Renal pelvis (tissue), 12 donors: ENCODE data around the gene ME3. TPM values are rescaled to one million over a fixed set of nuclear protein-coding genes. Genes with fewer than 3 reads are reported as not detected.

Source experiments
- DNase-seq: peaks from one replicate; pipeline ENCODE4 v3.0.0-alpha.2; 2013
- long read RNA-seq, 16 experiments: transcript quantifications; one replicate each; lab custom pipeline, GENCODE V29; 2026
- polyA plus RNA-seq, 3 donors: library from polyadenylated mRNA; unstranded; fragments of 120-200 nt; gene quantifications; one replicate each; pipeline ENCODE4 v1.2.1, GENCODE V29; 2013; ENCODE audit not compliant: insufficient read length in 3 of 3

Gene ME3
- polyA plus RNA-seq = 10 to 100 TPM; 24.7 to 31.1 (median 28.2) TPM
- long read RNA-seq, donor 1, partial matches to known transcripts = 6 of 7 reads
- long read RNA-seq, donor 1, other reads (novel, unspliced or antisense) = 0 of 7 reads
- long read RNA-seq, donor 2, partial matches to known transcripts = 11 of 82 reads
- long read RNA-seq, donor 2, other reads (novel, unspliced or antisense) = 69 of 82 reads
- long read RNA-seq, donor 3, partial matches to known transcripts = 10 of 14 reads
- long read RNA-seq, donor 3, other reads (novel, unspliced or antisense) = 0 of 14 reads
- long read RNA-seq, donor 4, partial matches to known transcripts = 14 of 16 reads
- long read RNA-seq, donor 4, other reads (novel, unspliced or antisense) = 0 of 16 reads
- long read RNA-seq, donor 5, partial matches to known transcripts = 0 of 1 reads
- long read RNA-seq, donor 5, other reads (novel, unspliced or antisense) = 0 of 1 reads
- long read RNA-seq, donor 6, transcript ME3-212 (15 exons, 2,311 nt) = major isoform, 5 of 11 reads
- long read RNA-seq, donor 6, partial matches to known transcripts = 5 of 11 reads
- long read RNA-seq, donor 6, other reads (novel, unspliced or antisense) = 0 of 11 reads
- long read RNA-seq, donor 7, partial matches to known transcripts = 5 of 7 reads
- long read RNA-seq, donor 7, other reads (novel, unspliced or antisense) = 0 of 7 reads
- long read RNA-seq, donor 8 = 0 reads
- long read RNA-seq, donor 9, partial matches to known transcripts = 235 of 363 reads
- long read RNA-seq, donor 9, other reads (novel, unspliced or antisense) = 123 of 363 reads
- long read RNA-seq, donor 10, partial matches to known transcripts = 6 of 6 reads
- long read RNA-seq, donor 10, other reads (novel, unspliced or antisense) = 0 of 6 reads
- long read RNA-seq, donor 11, partial matches to known transcripts = 0 of 1 reads
- long read RNA-seq, donor 11, other reads (novel, unspliced or antisense) = 0 of 1 reads
- long read RNA-seq, donor 12, partial matches to known transcripts = 12 of 17 reads
- long read RNA-seq, donor 12, other reads (novel, unspliced or antisense) = 0 of 17 reads
- long read RNA-seq, donor 13, partial matches to known transcripts = 5 of 5 reads
- long read RNA-seq, donor 13, other reads (novel, unspliced or antisense) = 0 of 5 reads
- long read RNA-seq, donor 14 = 0 reads
- long read RNA-seq, donor 15, partial matches to known transcripts = 276 of 420 reads
- long read RNA-seq, donor 15, other reads (novel, unspliced or antisense) = 143 of 420 reads
- long read RNA-seq, donor 16, partial matches to known transcripts = 18 of 20 reads
- long read RNA-seq, donor 16, other reads (novel, unspliced or antisense) = 0 of 20 reads

GRCh38 chr11:86672007-86672621, at the start of gene ME3:
Gene ME3 (minus strand): TSS chr11:86672616.
- peak; percentile 48 for DNase-seq

DNA sequence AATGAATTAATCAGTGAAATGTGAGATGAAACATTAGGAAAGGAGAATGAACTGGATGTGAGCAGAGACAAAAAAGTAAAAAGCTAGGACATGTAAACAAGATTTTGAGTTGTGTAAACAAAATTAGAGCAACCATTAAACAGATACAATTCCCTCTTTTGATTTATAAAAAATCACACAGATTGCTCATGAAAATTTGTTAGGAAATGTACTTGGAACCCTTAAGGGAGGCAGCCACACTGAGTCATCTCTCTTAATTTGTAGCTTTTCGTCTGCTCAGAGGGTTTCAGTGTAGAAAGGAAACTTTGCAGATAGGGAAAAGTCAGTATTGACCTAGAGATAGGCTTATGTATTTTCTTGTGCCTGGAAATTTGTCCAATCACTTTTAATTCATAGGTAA, 49.6 kb upstream of the ME3 start:
- no peak for DNase-seq

DNA sequence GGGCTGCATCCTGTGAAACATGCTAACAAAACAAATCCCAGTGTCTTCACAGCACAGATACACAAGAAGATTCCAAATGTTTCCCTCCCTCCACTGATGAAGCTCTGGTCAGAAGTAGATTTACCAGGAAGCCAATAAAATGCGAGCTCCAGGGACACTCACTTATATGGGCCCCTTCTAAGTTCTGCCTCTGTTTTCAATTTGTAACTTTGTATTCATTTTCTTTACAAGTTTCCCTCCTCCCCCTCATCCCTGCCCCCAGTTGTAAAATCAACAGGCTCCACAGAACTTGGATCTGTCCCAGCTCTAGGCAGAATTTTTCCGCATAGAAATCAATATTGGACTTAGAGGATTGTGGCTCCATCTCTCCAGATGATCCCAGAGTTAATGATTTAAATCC, 48.1 kb upstream of the ME3 start:
- DNase-seq = no peak

DNA sequence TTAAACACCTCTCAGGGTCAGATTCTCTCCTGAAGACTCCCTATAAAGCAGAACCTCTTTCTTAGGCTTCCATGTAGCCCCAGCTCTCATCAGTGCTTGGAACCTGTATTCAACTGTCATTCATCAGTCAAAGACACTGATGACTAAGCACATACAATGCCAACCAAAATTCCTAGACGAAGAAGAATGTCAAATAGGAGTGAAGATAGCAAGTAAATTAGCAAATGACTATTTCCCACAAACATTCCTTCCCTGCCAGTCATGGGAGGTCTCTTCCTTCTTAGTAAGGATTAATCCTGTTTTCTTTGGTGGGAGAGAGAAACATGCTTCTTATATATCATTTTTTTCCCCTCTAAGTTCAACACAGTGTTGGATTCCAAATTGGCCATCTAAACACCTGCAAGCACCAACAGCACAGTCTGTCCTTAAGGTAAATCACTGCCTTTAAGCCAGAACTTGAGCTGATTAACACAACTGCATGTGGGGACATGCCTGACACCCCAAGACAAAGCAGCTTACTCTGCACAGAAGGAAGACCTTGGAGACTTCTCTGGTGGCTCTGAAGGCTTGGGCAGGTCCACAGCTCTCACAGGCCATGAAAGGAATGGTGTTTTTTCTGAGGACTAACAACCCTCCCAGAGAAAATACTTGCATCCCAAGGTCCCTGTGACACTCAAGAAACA, 47.5 kb upstream of the ME3 start:
- no peak for DNase-seq

- DNase-seq = no peak
Measured at GRCh38 chr11:86718999-86719398, 46.6 kb upstream of the ME3 start.

GRCh38 chr11:86718521-86718920, 46.1 kb upstream of the ME3 start:
- DNase-seq = no peak

DNA sequence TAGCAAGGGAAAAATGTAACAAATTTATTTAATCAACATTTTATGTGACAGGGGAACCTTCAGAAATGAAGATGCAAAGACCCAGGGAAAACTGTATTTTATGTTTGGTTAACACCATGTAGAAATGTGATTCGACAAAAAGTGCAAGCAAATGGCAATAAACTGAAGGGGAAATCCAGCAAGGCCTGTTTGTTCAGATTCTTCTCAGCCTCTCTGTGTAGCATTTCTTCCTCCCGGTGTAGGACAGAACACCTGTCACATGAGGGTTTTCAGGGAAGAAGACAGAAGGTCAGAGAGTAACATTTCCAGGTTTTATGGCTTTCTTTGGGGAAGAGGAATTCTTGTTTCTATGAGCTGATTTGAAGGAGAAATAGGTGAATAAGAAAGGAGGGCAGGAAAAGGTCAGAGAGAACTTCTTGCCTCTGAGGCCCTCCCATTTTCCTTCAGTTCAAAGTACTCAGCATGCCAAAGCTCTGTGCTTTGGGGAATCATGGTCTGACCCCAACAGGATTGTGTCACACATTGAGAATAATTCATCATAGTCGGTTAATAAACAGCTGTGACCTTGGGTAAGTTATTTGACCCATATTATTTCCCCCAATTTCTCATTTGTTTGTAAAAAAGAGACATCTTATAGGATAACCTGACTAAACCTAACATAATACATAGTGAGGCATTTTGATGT, 45.5 kb upstream of the ME3 start:
- no peak for DNase-seq

GRCh38 chr11:86715611-86716010, 43.2 kb upstream of the ME3 start:
- DNase-seq = no peak

GRCh38 chr11:86713552-86713951, 41.1 kb upstream of the ME3 start:
- no peak for DNase-seq

GRCh38 chr11:86710936-86711335, 38.5 kb upstream of the ME3 start:
- no peak for DNase-seq

GRCh38 chr11:86708669-86709068, 36.3 kb upstream of the ME3 start:
- DNase-seq = no peak

- DNase-seq = no peak
Measured at GRCh38 chr11:86706338-86707131, 34.1 kb upstream of the ME3 start.

DNA sequence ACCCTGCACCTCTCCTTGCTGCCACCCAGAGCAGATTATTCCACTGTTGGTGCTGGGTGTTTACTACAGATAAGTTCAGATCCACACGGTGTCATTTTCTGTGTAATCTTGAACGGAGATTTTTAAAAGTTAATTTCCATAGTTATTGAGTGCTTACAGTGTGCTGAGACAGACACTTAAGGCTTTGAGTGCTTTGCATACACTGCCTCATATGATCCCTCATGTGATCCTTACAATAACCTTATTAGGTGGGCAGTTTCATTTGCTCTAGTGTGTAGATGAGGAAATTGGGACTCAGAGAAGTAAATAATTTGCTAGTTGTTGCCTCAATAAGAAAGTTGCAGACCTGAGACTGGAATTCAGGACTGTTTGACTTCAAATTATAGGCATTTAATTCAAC, 32.3 kb upstream of the ME3 start:
- no peak for DNase-seq

DNA sequence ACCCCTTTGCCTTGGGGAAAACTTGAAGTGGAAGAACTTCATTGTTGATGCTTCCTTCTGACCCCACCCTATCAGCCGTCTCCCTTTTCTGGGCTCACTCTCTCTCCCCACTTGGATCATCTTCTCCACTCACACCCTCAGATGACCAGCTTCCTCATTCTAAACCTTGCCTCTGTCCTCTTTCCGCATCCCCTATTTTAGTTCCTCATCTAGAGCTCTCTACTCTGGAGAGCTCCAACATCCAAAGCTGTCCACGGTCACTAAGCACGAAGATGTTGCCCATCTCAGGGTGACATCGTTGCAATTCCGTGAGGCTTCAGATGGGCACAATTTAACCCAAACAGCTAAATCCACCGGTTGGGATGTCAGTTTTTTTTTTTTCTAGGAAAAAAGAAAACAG, 31.6 kb upstream of the ME3 start:
- DNase-seq = no peak

DNA sequence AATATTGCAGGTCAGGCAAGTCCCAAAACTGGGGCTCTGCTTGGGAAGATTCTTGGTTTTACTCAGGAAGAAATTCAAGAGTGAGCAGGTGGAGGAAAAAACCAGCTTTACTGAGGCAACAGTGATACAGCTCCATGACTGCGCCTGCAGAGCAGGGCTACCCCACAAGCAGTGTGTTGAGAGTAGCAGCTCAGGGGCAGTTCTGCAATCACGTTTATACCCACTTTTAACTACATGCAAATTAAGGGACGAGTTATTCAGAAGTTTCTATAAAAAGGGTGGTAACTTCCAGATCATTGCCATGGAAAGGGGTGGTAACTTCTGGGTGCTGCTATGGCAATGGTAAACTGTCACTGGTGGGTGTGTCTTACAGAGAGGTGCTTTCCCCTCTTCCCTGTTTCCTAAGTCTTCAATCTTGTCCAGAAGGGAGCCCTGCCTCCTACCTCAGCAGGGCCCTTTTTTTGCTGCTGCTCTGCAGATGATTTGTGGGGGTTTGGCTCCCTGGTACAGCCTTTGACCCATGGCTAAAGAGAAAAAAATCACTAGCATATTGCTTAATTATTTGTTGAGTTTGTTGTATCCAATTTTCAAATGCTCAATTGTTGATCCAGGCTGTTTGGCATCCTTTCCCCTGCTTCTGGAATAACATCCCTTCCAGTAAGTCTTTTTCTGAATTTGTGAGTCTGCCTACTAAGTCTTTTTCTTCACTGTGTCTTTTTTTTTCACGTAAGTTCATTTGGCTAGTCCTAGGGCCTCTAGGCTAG, 30.0 kb upstream of the ME3 start:
- no peak for DNase-seq

DNA sequence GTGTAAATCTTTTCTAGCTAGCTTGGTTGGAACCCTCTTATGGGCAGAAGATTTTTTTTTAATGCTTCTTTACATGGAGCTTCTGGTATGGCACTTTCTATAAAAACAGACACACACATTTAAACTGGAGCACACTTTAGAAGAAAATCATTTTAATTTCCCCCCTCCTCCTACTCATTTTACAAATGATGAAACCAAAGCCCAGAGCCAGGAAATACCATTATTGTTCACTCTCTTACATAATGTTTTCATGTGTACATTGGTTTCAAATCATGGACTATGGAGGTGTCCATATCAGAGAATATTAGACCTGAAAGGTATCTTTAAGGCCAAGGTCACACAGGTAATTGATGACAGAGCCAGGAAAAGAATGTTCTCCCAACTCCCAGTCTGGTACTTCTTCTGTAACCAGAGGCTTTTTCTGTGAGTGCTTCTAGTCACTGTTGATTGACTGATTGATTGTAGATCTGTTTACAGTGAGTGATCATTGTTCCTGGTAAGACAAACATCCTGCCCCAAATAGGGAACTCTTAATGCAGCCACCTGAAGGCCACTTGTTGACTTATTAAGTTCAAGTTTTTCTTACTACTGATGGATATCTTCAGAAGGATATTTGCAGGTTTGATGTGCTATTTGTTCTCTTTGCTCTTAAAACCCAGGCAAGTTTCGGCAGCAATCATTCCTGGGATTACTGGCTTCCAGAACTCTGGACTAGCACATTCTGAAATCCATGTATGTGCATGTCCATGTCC, 26.8 kb upstream of the ME3 start:
- DNase-seq = no peak

DNA sequence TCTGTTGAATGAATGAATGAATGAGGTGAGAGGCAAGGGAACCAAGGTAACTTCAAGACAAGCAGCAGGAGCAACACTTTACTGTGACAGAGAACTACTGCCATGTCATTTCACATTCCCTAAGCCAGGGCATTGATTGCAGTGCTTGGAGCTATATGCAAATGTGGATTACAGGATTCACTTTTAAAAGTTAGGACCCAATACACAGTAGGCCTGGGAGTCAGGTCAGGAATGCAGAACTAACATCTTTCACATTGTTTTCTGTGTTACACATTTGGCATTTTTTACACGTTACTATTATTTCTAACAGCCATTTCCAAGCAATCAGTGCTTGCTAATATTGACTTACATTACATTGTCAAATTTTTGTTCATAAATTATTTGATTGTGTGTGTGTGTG, 26.2 kb upstream of the ME3 start:
- no peak for DNase-seq

- no peak for DNase-seq
Measured at GRCh38 chr11:86696451-86696850, 24.0 kb upstream of the ME3 start.
